Measurements from ENCODE around the gene EMC10. TPM values are rescaled to one million over a fixed set of nuclear protein-coding genes. Genes with fewer than 3 reads are reported as not detected.

EMC10 gene
- total RNA-seq, 1 donor from 2014 or later: 123 TPM

- peak; percentile 14 for TF ChIP-seq CTCF (conservative IDR thresholded peaks at IDR 0.05; ENCODE audit: low read depth, low read length)
- no peak overlapping the region for H3K4me3 ChIP-seq (ENCODE audit: low read depth, low read length)
- no peak for DNase-seq (ENCODE audit: low read depth)
Measured at GRCh38 chr19:50536662-50537305, 60.5 kb downstream of the EMC10 start.

- DNase-seq (ENCODE audit: low read depth): no peak
- no peak overlapping the region for H3K4me3 ChIP-seq (ENCODE audit: low read depth, low read length)
- no peak for TF ChIP-seq CTCF (conservative IDR thresholded peaks at IDR 0.05; ENCODE audit: low read depth, low read length)
Measured at GRCh38 chr19:50537306-50537685, 61.0 kb downstream of the EMC10 start.

GRCh38 chr19:50537769-50538230 is 61.5 kb downstream of the EMC10 start:
- peak; percentile 4 for DNase-seq (ENCODE audit: low read depth)
- peak; percentile 87 for TF ChIP-seq CTCF (conservative IDR thresholded peaks at IDR 0.05; ENCODE audit: low read depth, low read length)
- H3K4me3 ChIP-seq (ENCODE audit: low read depth, low read length): no peak overlapping the region

Other genes starting within 250 kb of the EMC10 start
- gene KCNC3, start 147.1 kb upstream of the EMC10 start, total RNA-seq: 0.07 and 0.35 TPM in 2 replicates
- 0.14 and 3.3 TPM in 2 replicates for gene NAPSA, start 110.9 kb upstream of the EMC10 start, total RNA-seq
- 56.4 and 67.5 TPM in 2 replicates for gene NR1H2, start 100.0 kb upstream of the EMC10 start, total RNA-seq
- 89.4 and 90.6 TPM in 2 replicates for gene POLD1, start 92.2 kb upstream of the EMC10 start, total RNA-seq
- not detected in 2 replicates for gene SPIB, start 57.6 kb upstream of the EMC10 start, total RNA-seq
- not detected in 2 replicates for gene MYBPC2, start 43.6 kb upstream of the EMC10 start, total RNA-seq
- gene GARIN5A, start 341 bp downstream of the EMC10 start, total RNA-seq: 0.69 and 2.2 TPM in 2 replicates
- gene JOSD2, start 34.7 kb downstream of the EMC10 start, total RNA-seq: 16.1 and 36.4 TPM in 2 replicates
- gene ASPDH, start 37.4 kb downstream of the EMC10 start, total RNA-seq: not detected in 2 replicates
- gene LRRC4B, start 91.9 kb downstream of the EMC10 start, total RNA-seq: 0.07 and 0.69 TPM in 2 replicates
- gene SYT3, start 163.4 kb downstream of the EMC10 start, total RNA-seq: 0.58 TPM in 1 of 2 replicates, not detected in the other
- gene C19orf81, start 172.9 kb downstream of the EMC10 start, total RNA-seq: 9.6 TPM in 1 of 2 replicates, not detected in the other
- gene SHANK1, start 243.3 kb downstream of the EMC10 start, total RNA-seq: 0.29 TPM in 1 of 2 replicates, not detected in the other
- 2.8 and 12.7 TPM in 2 replicates for gene CLEC11A, start 246.9 kb downstream of the EMC10 start, total RNA-seq